ENCODE results near the gene FER. TPM values are rescaled to one million over a fixed set of nuclear protein-coding genes. Genes with fewer than 3 reads are reported as not detected.

FER gene
- total and polyA plus RNA-seq, 10 of the 15 experiments (the other 5 are each of a cell fraction or from before 2014, with no cell fraction given), result 4.4 to 19.1 (median 9.6) TPM

DNA sequence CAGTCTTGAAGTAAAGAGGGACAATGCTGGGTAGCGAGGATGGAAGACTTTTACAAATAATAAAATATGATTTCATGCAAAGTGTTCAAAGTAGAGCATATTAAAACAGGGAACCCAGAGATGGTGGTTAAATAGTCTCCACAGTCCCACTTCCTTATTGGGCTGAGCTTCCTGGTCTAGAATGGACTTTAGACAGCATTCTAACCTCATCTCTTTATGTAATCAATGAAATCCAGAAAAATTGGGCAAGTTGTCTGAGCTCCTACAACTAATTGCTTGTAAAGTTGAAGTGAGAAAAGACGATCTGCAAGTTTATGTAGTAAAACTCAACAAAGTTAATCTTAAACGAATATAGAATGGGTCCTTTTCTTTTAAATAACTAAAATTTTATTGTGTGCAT, 333.2 kb downstream of the FER start (continued):
- TF ChIP-seq ESRRA (IDR thresholded peaks at IDR 0.05; ENCODE audit: low read length) (no peak), RAD51 (IDR thresholded peaks at IDR 0.05) (no peak), CHD1 (IDR thresholded peaks at IDR 0.05; ENCODE audit: low read depth, low read length) (no peak)
- TF ChIP-seq, protein P1, sequence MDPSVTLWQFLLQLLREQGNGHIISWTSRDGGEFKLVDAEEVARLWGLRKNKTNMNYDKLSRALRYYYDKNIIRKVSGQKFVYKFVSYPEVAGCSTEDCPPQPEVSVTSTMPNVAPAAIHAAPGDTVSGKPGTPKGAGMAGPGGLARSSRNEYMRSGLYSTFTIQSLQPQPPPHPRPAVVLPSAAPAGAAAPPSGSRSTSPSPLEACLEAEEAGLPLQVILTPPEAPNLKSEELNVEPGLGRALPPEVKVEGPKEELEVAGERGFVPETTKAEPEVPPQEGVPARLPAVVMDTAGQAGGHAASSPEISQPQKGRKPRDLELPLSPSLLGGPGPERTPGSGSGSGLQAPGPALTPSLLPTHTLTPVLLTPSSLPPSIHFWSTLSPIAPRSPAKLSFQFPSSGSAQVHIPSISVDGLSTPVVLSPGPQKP (IDR thresholded peaks at IDR 0.05; ENCODE audit: low read depth, low read length), result no peak
- TF ChIP-seq, protein P2, sequence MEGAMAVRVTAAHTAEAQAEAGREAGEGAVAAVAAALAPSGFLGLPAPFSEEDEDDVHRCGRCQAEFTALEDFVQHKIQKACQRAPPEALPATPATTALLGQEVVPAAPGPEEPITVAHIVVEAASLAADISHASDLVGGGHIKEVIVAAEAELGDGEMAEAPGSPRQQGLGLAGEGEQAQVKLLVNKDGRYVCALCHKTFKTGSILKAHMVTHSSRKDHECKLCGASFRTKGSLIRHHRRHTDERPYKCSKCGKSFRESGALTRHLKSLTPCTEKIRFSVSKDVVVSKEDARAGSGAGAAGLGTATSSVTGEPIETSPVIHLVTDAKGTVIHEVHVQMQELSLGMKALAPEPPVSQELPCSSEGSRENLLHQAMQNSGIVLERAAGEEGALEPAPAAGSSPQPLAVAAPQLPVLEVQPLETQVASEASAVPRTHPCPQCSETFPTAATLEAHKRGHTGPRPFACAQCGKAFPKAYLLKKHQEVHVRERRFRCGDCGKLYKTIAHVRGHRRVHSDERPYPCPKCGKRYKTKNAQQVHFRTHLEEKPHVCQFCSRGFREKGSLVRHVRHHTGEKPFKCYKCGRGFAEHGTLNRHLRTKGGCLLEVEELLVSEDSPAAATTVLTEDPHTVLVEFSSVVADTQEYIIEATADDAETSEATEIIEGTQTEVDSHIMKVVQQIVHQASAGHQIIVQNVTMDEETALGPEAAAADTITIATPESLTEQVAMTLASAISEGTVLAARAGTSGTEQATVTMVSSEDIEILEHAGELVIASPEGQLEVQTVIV (IDR thresholded peaks at IDR 0.05; ENCODE audit: borderline replicate concordance, partially characterized antibody), result no peak

DNA sequence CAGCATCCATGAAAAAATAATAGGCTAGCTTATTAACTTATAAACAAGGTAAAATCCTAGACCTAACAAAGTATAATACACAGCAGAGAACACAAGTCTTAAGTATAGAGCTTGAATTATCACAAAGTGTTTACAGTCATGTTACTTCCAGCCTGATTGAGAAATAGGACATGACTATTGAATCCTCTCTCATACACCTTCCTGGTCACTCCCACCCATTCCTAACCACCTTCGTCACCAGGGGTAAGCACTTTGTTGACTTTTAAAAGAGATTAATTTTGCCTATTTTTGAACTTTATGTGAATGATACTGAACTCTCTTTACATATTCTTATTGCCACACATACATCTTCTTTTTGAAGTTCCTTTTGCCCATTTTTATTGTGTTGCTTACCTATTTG, 336.2 kb downstream of the FER start:
- ChIA-PET CTCF (interaction anchor here (0.6 kb wide), 1 partner anchor 51 kb away, joined by 3 read pairs; no protein-coding TSS in a partner anchor), RAD21 (ENCODE audit: unreplicated experiment) (no interaction called here), POLR2A (no interaction called here), SMC1A (ENCODE audit: uncharacterized antibody, unreplicated experiment) (no interaction called here)
- intact Hi-C loops (cut with micrococcal nuclease; ENCODE audit: unreplicated experiment) (no loop called here), in situ Hi-C loops (cut with MboI) (no loop called here)
- Histone ChIP-seq H3K4me1 (ENCODE audit: control insufficient read depth, insufficient read depth, low read length) (no peaks in the 10 kb centered on the region), H3K9me3 (replicated peaks; ENCODE audit: control insufficient read depth, insufficient read depth, low read length) (no peaks in the 10 kb centered on the region), H3K79me2 (ENCODE audit: control insufficient read depth, insufficient read depth, low read length) (no peaks in the 10 kb centered on the region), H3K9ac (ENCODE audit: control insufficient read depth, insufficient read depth, low read length) (no peak overlapping the region), H3K4me3 (no peak overlapping the region), H2AFZ (ENCODE audit: control insufficient read depth, low read depth, low read length) (no peak overlapping the region), H3K27me3 (replicated peaks in 1 of 2; ENCODE audit: control insufficient read depth in 2 of 2, insufficient read depth in 2 of 2, low read length in 1 of 2) (no peaks in the 10 kb centered on the region), H3K36me3 (ENCODE audit: control insufficient read depth in 2 of 2, insufficient read depth in 2 of 2, low read length in 1 of 2) (no peaks in the 10 kb centered on the region), H3K4me2 (ENCODE audit: control insufficient read depth, insufficient read depth) (no peak overlapping the region), H3K27ac (ENCODE audit: control insufficient read depth, insufficient read depth) (no peak overlapping the region), H4K20me1 (ENCODE audit: control insufficient read depth, insufficient read depth) (no peaks in the 10 kb centered on the region)
- WGBS (ENCODE audit: insufficient coverage, insufficient replicate concordance, low lambda C conversion rate, missing lambda C conversion rate), result 94% methylated on average over 1 of the region's 1 CpG
- TF ChIP-seq, protein P3, sequence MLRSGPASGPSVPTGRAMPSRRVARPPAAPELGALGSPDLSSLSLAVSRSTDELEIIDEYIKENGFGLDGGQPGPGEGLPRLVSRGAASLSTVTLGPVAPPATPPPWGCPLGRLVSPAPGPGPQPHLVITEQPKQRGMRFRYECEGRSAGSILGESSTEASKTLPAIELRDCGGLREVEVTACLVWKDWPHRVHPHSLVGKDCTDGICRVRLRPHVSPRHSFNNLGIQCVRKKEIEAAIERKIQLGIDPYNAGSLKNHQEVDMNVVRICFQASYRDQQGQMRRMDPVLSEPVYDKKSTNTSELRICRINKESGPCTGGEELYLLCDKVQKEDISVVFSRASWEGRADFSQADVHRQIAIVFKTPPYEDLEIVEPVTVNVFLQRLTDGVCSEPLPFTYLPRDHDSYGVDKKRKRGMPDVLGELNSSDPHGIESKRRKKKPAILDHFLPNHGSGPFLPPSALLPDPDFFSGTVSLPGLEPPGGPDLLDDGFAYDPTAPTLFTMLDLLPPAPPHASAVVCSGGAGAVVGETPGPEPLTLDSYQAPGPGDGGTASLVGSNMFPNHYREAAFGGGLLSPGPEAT (IDR thresholded peaks at IDR 0.05; ENCODE audit: low read depth), result no peak
- FAIRE-seq (no peak), DNase-seq (ENCODE audit: low read depth, low spot score) (no peak), ATAC-seq (no peak)
- BruUV-seq (replicated peaks), result no TSS peak
